ENCODE data around the gene GLB1L2.

GRCh38 chr11:134416726-134417125 is 84.9 kb downstream of the GLB1L2 start:
- TF ChIP-seq CTCF (IDR thresholded peaks at IDR 0.05 in 8 of 11, conservative IDR thresholded peaks at IDR 0.05 in 3 of 11) (no peak), POLR2AphosphoS5 (IDR thresholded peaks at IDR 0.05) (no peak), POLR2A (IDR thresholded peaks at IDR 0.05) (no peak)

Measured in spleen (tissue), 7 donors.